ENCODE data around the gene ANKRD22.
A peak's percentile ranks its signal among the peaks of the same experiment; 100 is the strongest.
"Not testable (repeated sequence)": the region's sequence is repeated elsewhere in the genome, so short reads cannot be mapped to it uniquely, and the experiment has no call there.

ANKRD22 gene

GRCh38 chr10:88857831-88858230 is 6.2 kb upstream of the ANKRD22 start:
- Mint-ChIP-seq H3K36me3 (ENCODE audit: low read depth) (no peaks in the 10 kb centered on the region), H3K9me3 (no peaks in the 10 kb centered on the region), H3K4me1 (ENCODE audit: low read depth) (peaks cover 29% of the 10 kb centered on the region), H3K27ac (no peak overlapping the region), H3K4me3 (no peak overlapping the region), H3K27me3 (peaks cover 3% of the 10 kb centered on the region)
- DNase-seq, result no peak

GRCh38 chr10:88854684-88855083 is 3.0 kb upstream of the ANKRD22 start:
- Mint-ChIP-seq H3K9me3 (no peaks in the 10 kb centered on the region), H3K4me1 (ENCODE audit: low read depth) (peaks cover 22% of the 10 kb centered on the region), H3K27ac (no peak overlapping the region), H3K36me3 (ENCODE audit: low read depth) (no peaks in the 10 kb centered on the region), H3K4me3 (no peak overlapping the region), H3K27me3 (peaks cover 2% of the 10 kb centered on the region)
- no peak for DNase-seq

- H3K4me1 Mint-ChIP-seq (ENCODE audit: low read depth), result peaks cover 26% of the 10 kb centered on the region
- peaks cover 2% of the 10 kb centered on the region for H3K27me3 Mint-ChIP-seq
- H3K36me3 Mint-ChIP-seq (ENCODE audit: low read depth), result no peaks in the 10 kb centered on the region
- no peak overlapping the region for H3K4me3 Mint-ChIP-seq
- no peak for DNase-seq
- no peaks in the 10 kb centered on the region for H3K9me3 Mint-ChIP-seq
- no peak overlapping the region for H3K27ac Mint-ChIP-seq
These were observed 1.7 kb upstream of the ANKRD22 start for GRCh38 chr10:88853155-88853881.

GRCh38 chr10:88852327-88852726 is 683 bp upstream of the ANKRD22 start:
- DNase-seq, result no peak
- Mint-ChIP-seq H3K36me3 (ENCODE audit: low read depth) (no peaks in the 10 kb centered on the region), H3K9me3 (no peaks in the 10 kb centered on the region), H3K4me1 (ENCODE audit: low read depth) (peaks cover 29% of the 10 kb centered on the region), H3K27me3 (peaks cover 2% of the 10 kb centered on the region), H3K4me3 (no peak overlapping the region), H3K27ac (no peak overlapping the region)

- no peaks in the 10 kb centered on the region for H3K36me3 Mint-ChIP-seq (ENCODE audit: low read depth)
- H3K4me3 Mint-ChIP-seq, result no peak overlapping the region
- peaks cover 29% of the 10 kb centered on the region for H3K4me1 Mint-ChIP-seq (ENCODE audit: low read depth)
- no peaks in the 10 kb centered on the region for H3K9me3 Mint-ChIP-seq
- no peak for DNase-seq
- H3K27ac Mint-ChIP-seq, result no peak overlapping the region
- H3K27me3 Mint-ChIP-seq, result peaks cover 5% of the 10 kb centered on the region
These were observed 932 bp downstream of the ANKRD22 start for GRCh38 chr10:88850712-88851111.

GRCh38 chr10:88849234-88849633 is 2.4 kb downstream of the ANKRD22 start:
- DNase-seq, result no peak
- H3K4me3 Mint-ChIP-seq, result peak overlapping the region; percentile 21
- H3K9me3 Mint-ChIP-seq, result no peaks in the 10 kb centered on the region
- H3K27me3 Mint-ChIP-seq, result peaks cover 5% of the 10 kb centered on the region
- peak overlapping the region; percentile 92 for H3K27ac Mint-ChIP-seq
- peaks cover 24% of the 10 kb centered on the region for H3K4me1 Mint-ChIP-seq (ENCODE audit: low read depth)
- no peaks in the 10 kb centered on the region for H3K36me3 Mint-ChIP-seq (ENCODE audit: low read depth)

- no peak for DNase-seq
- no peaks in the 10 kb centered on the region for H3K36me3 Mint-ChIP-seq (ENCODE audit: low read depth)
- H3K27ac Mint-ChIP-seq, result peak overlapping the region; percentile 92
- H3K9me3 Mint-ChIP-seq, result no peaks in the 10 kb centered on the region
- H3K4me3 Mint-ChIP-seq, result peak overlapping the region; percentile 21
- peaks cover 8% of the 10 kb centered on the region for H3K27me3 Mint-ChIP-seq
- H3K4me1 Mint-ChIP-seq (ENCODE audit: low read depth), result peaks cover 23% of the 10 kb centered on the region
These were observed 3.1 kb downstream of the ANKRD22 start for GRCh38 chr10:88848499-88848898.

- peaks cover 5% of the 10 kb centered on the region for H3K27me3 Mint-ChIP-seq
- no peak for DNase-seq
- no peak overlapping the region for H3K27ac Mint-ChIP-seq
- no peak overlapping the region for H3K4me3 Mint-ChIP-seq
- H3K36me3 Mint-ChIP-seq (ENCODE audit: low read depth), result no peaks in the 10 kb centered on the region
- H3K9me3 Mint-ChIP-seq, result no peaks in the 10 kb centered on the region
- H3K4me1 Mint-ChIP-seq (ENCODE audit: low read depth), result peaks cover 13% of the 10 kb centered on the region
These were observed 8.5 kb downstream of the ANKRD22 start for GRCh38 chr10:88843171-88843570.

- no peak overlapping the region for H3K27ac Mint-ChIP-seq
- no peaks in the 10 kb centered on the region for H3K9me3 Mint-ChIP-seq
- peaks cover 3% of the 10 kb centered on the region for H3K27me3 Mint-ChIP-seq
- no peaks in the 10 kb centered on the region for H3K36me3 Mint-ChIP-seq (ENCODE audit: low read depth)
- peaks cover 9% of the 10 kb centered on the region for H3K4me1 Mint-ChIP-seq (ENCODE audit: low read depth)
- no peak for DNase-seq
- H3K4me3 Mint-ChIP-seq, result no peak overlapping the region
These were observed 10.1 kb downstream of the ANKRD22 start for GRCh38 chr10:88841316-88842111.

- Mint-ChIP-seq H3K4me3 (no peak overlapping the region), H3K27ac (no peak overlapping the region)
- DNase-seq, result no peak
These were observed 10.8 kb downstream of the ANKRD22 start for GRCh38 chr10:88840881-88841280.

GRCh38 chr10:88840104-88840503 is 11.5 kb downstream of the ANKRD22 start:
- Mint-ChIP-seq H3K4me1 (ENCODE audit: low read depth) (peaks cover 9% of the 10 kb centered on the region), H3K4me3 (no peak overlapping the region), H3K27ac (no peak overlapping the region), H3K27me3 (peaks cover 3% of the 10 kb centered on the region), H3K36me3 (ENCODE audit: low read depth) (no peaks in the 10 kb centered on the region), H3K9me3 (no peaks in the 10 kb centered on the region)
- no peak for DNase-seq

More at GRCh38 chr10:88840881-88841280, 10.8 kb downstream of the ANKRD22 start:
- H3K4me1 Mint-ChIP-seq (ENCODE audit: low read depth), result peaks cover 9% of the 10 kb centered on the region
- H3K27me3 Mint-ChIP-seq, result peaks cover 3% of the 10 kb centered on the region
- H3K36me3 Mint-ChIP-seq (ENCODE audit: low read depth), result no peaks in the 10 kb centered on the region
- H3K9me3 Mint-ChIP-seq, result no peaks in the 10 kb centered on the region

- no peak for DNase-seq
- Mint-ChIP-seq H3K27me3 (peaks cover under 1% of the 10 kb centered on the region), H3K4me1 (ENCODE audit: low read depth) (peaks cover 12% of the 10 kb centered on the region), H3K27ac (no peak overlapping the region), H3K36me3 (ENCODE audit: low read depth) (no peaks in the 10 kb centered on the region), H3K4me3 (no peak overlapping the region), H3K9me3 (no peaks in the 10 kb centered on the region)
These were observed 12.8 kb downstream of the ANKRD22 start for GRCh38 chr10:88838766-88839350.

GRCh38 chr10:88837632-88838031 is 14.0 kb downstream of the ANKRD22 start:
- not testable (repeated sequence) for DNase-seq

GRCh38 chr10:88835910-88836221 is 15.8 kb downstream of the ANKRD22 start:
- H3K4me3 Mint-ChIP-seq, result no peak overlapping the region
- H3K9me3 Mint-ChIP-seq, result no peaks in the 10 kb centered on the region
- DNase-seq, result no peak
- H3K27ac Mint-ChIP-seq, result no peak overlapping the region
- no peaks in the 10 kb centered on the region for H3K27me3 Mint-ChIP-seq
- peaks cover 29% of the 10 kb centered on the region for H3K4me1 Mint-ChIP-seq (ENCODE audit: low read depth)
- no peaks in the 10 kb centered on the region for H3K36me3 Mint-ChIP-seq (ENCODE audit: low read depth)

More at GRCh38 chr10:88837632-88838031, 14.0 kb downstream of the ANKRD22 start:
- H3K27ac Mint-ChIP-seq; H3K9me3 Mint-ChIP-seq; H3K36me3 Mint-ChIP-seq (ENCODE audit: low read depth); H3K27me3 Mint-ChIP-seq; H3K4me3 Mint-ChIP-seq: not testable (repeated sequence)
- H3K4me1 Mint-ChIP-seq (ENCODE audit: low read depth), result peaks cover 24% of the 10 kb centered on the region
